HG03060 (cell line): Measurements from ENCODE around the gene RNASET2.
"Not testable (repeated sequence)": the region's sequence is repeated elsewhere in the genome, so short reads cannot be mapped to it uniquely, and the experiment has no call there.

Experiments
- ATAC-seq: cut with Tn5 transposase; IDR thresholded peaks from one replicate; pipeline ENCODE4 v1.9.1; 2021; ENCODE audit warnings: low read depth, moderate number of reproducible peaks; ENCODE audit not compliant: unreplicated experiment

RNASET2 gene

GRCh38 chr6:166905505-166906134 is 50.7 kb downstream of the RNASET2 start:
- ATAC-seq: no peak

- ATAC-seq: no peak
These were observed 51.3 kb downstream of the RNASET2 start for GRCh38 chr6:166905013-166905412.

- ATAC-seq: no peak
These were observed 52.1 kb downstream of the RNASET2 start for GRCh38 chr6:166904101-166904746.

GRCh38 chr6:166903500-166903899 is 52.9 kb downstream of the RNASET2 start:
- no peak for ATAC-seq

GRCh38 chr6:166903027-166903426 is 53.3 kb downstream of the RNASET2 start:
- ATAC-seq: no peak

- ATAC-seq: no peak
These were observed 54.1 kb downstream of the RNASET2 start for GRCh38 chr6:166902211-166902755.

- no peak for ATAC-seq
These were observed 54.7 kb downstream of the RNASET2 start for GRCh38 chr6:166901626-166902025.

GRCh38 chr6:166900956-166901607 is 55.3 kb downstream of the RNASET2 start:
- ATAC-seq: no peak

GRCh38 chr6:166900130-166900708 is 56.1 kb downstream of the RNASET2 start:
- ATAC-seq: no peak

- ATAC-seq: no peak
These were observed 57.4 kb downstream of the RNASET2 start for GRCh38 chr6:166898910-166899309.

GRCh38 chr6:166894614-166895013 is 61.7 kb downstream of the RNASET2 start:
- ATAC-seq: not testable (repeated sequence)

- not testable (repeated sequence) for ATAC-seq
These were observed 63.9 kb downstream of the RNASET2 start for GRCh38 chr6:166892472-166892871.

- not testable (repeated sequence) for ATAC-seq
These were observed 69.6 kb downstream of the RNASET2 start for GRCh38 chr6:166886773-166887172.

GRCh38 chr6:166884958-166885357 is 71.4 kb downstream of the RNASET2 start:
- ATAC-seq: not testable (repeated sequence)

- ATAC-seq: no peak
These were observed 76.8 kb downstream of the RNASET2 start for GRCh38 chr6:166879594-166879993.
